Subcutaneous adipose tissue (tissue), 4 donors: ENCODE data around the gene MTMR2. TPM values are rescaled to one million over a fixed set of nuclear protein-coding genes. Genes with fewer than 3 reads are reported as not detected.

ENCODE experiments used
- CTCF ChIP-seq: fragments of 450-650 bp; IDR thresholded peaks from one replicate; pipeline ENCODE4 v1.5.1; 2016; ENCODE audit warnings: low read depth, mild to moderate bottlenecking, control low read depth, antibody characterized with exemption, moderate library complexity
- total RNA-seq, 4 donors: library from RNA; depleted of rRNA; stranded (reverse); fragments of >200 nt; gene quantifications; one replicate each; pipeline ENCODE4 v1.1.0, GENCODE V29; 2016

MTMR2 gene
- total RNA-seq, 4 donors from 2014 or later: 19.8 to 36.5 (median 27.6) TPM

GRCh38 chr11:95912902-95913560 lies 10.9 kb downstream of the MTMR2 start:
- no peak for TF ChIP-seq CTCF

GRCh38 chr11:95911369-95911759 lies 12.5 kb downstream of the MTMR2 start:
- TF ChIP-seq CTCF: no peak

- TF ChIP-seq CTCF: no peak
These were observed 13.1 kb downstream of the MTMR2 start for GRCh38 chr11:95910638-95911368.

- TF ChIP-seq CTCF: no peak
These were observed 15.1 kb downstream of the MTMR2 start for GRCh38 chr11:95908826-95909225.

GRCh38 chr11:95907476-95907875 lies 16.4 kb downstream of the MTMR2 start:
- no peak for TF ChIP-seq CTCF

GRCh38 chr11:95904009-95904650 lies 19.8 kb downstream of the MTMR2 start:
- TF ChIP-seq CTCF: no peak

GRCh38 chr11:95898782-95899181 lies 25.1 kb downstream of the MTMR2 start:
- no peak for TF ChIP-seq CTCF
